Smooth muscle cell (in vitro differentiated cells): ENCODE results near the gene CAPN7. TPM values are rescaled to one million over a fixed set of nuclear protein-coding genes. Genes with fewer than 3 reads are reported as not detected.

Source experiments
- DNase-seq: peaks from one replicate; lab custom pipeline; 2025; ENCODE audit not compliant: unreplicated experiment; lab: John Stamatoyannopoulos, UW
- H2AFZ ChIP-seq: fragments of 200-600 bp; sonication (generic); 2 replicates; pipeline ENCODE4 v1.6.0; 2016; ENCODE audit warnings: antibody characterized with exemption, low read depth, mild to moderate bottlenecking
- H3F3A ChIP-seq: fragments of 200-600 bp; sonication (generic); 2 replicates; pipeline ENCODE4 v1.6.0; 2017; ENCODE audit warnings: antibody characterized with exemption, low read depth
- H3K27ac ChIP-seq: fragments of 200-600 bp; sonication (generic); 2 replicates; pipeline ENCODE4 v1.5.1; 2016; ENCODE audit warnings: low read depth, mild to moderate bottlenecking
- H3K27me3 ChIP-seq: fragments of 200-600 bp; sonication (generic); 2 replicates; pipeline ENCODE4 v1.6.1; 2016; ENCODE audit warnings: low read depth, mild to moderate bottlenecking
- H3K36me3 ChIP-seq: fragments of 200-600 bp; sonication (generic); 2 replicates; pipeline ENCODE4 v1.5.1; 2016; ENCODE audit warnings: low read depth
- H3K4me1 ChIP-seq: fragments of 200-600 bp; sonication (generic); 2 replicates; pipeline ENCODE4 v1.5.1; 2016; ENCODE audit warnings: low read depth
- H3K4me2 ChIP-seq: fragments of 200-600 bp; sonication (generic); 2 replicates; pipeline ENCODE4 v1.6.0; 2016; ENCODE audit warnings: mild to moderate bottlenecking
- H3K4me3 ChIP-seq: fragments of 200-600 bp; sonication (generic); 2 replicates; pipeline ENCODE4 v1.5.1; 2016; ENCODE audit warnings: mild to moderate bottlenecking
- H3K79me2 ChIP-seq: fragments of 200-600 bp; sonication (generic); 2 replicates; pipeline ENCODE4 v1.6.0; 2016; ENCODE audit warnings: low read depth, mild to moderate bottlenecking
- H3K9ac ChIP-seq: fragments of 200-600 bp; sonication (generic); 2 replicates; pipeline ENCODE4 v1.6.0; 2016; ENCODE audit warnings: low read depth
- H3K9me3 ChIP-seq: fragments of 200-600 bp; sonication (generic); replicated peaks from 2 replicates; pipeline ENCODE4 v1.5.1; 2016; ENCODE audit warnings: low read depth
- H4K20me1 ChIP-seq: fragments of 200-600 bp; sonication (generic); 2 replicates; pipeline ENCODE4 v1.6.0; 2016; ENCODE audit warnings: low read depth
- WGBS: methylation state at CpG from one replicate; pipeline ENCODE4 v1.1.7; 2016; ENCODE audit warnings: low lambda C conversion rate; 5-methylcytosine and 5-hydroxymethylcytosine counted together
- polyA plus RNA-seq: library from polyadenylated mRNA; unstranded; fragments of >200 nt; fragmentation: Nextera tagmentation; extraction: Ambion mirVana; gene quantifications from 2 replicates; pipeline ENCODE4 v1.2.1, GENCODE V29; 2016
- total RNA-seq: library from RNA; depleted of rRNA; stranded (reverse); fragments of >200 nt; gene quantifications from 2 replicates; pipeline ENCODE4 v1.2.3, GENCODE V29; 2014
- TF ChIP-seq, protein P1 (sequence below): fragments of 200-600 bp; sonication (generic); IDR thresholded peaks from 2 replicates; pipeline ENCODE4 v1.5.1; 2017; ENCODE audit warnings: borderline replicate concordance, mild to moderate bottlenecking, antibody characterized with exemption; ENCODE audit not compliant: insufficient read depth, poor library complexity, severe bottlenecking

CAPN7 gene
- total and polyA plus RNA-seq, 2 experiments from 2014 or later = 20.5 to 38.7 TPM

DNA sequence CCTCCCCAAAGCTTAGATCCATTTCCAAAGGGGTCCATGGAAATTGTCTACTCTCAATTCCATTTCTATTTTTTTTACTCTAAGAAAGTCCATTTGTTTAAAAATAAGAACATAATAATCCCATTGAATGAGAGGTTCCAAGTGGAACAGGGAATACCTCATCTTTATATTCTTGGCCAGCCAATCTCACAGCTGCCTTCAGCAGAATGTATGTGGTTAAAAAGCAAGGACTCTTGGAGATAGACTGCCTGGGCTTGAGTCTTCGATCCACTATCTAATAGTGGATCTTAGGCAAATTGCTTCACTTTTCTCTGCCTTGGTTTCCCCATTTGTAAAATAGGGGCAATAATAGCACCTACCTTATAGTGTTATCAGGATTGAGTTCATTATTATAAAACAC, 24.5 kb upstream of the CAPN7 start:
- no peaks in the 10 kb centered on the region for H3K4me1 ChIP-seq
- no peaks in the 10 kb centered on the region for H3K9me3 ChIP-seq
- H3K36me3 ChIP-seq = no peaks in the 10 kb centered on the region
- no peak overlapping the region for H2AFZ ChIP-seq
- WGBS = 100% methylated on average over 1 of the region's 1 CpG
- DNase-seq = no peak
- H3K4me2 ChIP-seq = no peak overlapping the region
- no peaks in the 10 kb centered on the region for H4K20me1 ChIP-seq
- no peaks in the 10 kb centered on the region for H3K79me2 ChIP-seq
- H3K27me3 ChIP-seq = peaks cover 7% of the 10 kb centered on the region
- no peak overlapping the region for H3K27ac ChIP-seq
- no peak overlapping the region for H3K4me3 ChIP-seq
- no peak overlapping the region for H3K9ac ChIP-seq
- no peaks in the 10 kb centered on the region for H3F3A ChIP-seq
- TF ChIP-seq, protein P1, sequence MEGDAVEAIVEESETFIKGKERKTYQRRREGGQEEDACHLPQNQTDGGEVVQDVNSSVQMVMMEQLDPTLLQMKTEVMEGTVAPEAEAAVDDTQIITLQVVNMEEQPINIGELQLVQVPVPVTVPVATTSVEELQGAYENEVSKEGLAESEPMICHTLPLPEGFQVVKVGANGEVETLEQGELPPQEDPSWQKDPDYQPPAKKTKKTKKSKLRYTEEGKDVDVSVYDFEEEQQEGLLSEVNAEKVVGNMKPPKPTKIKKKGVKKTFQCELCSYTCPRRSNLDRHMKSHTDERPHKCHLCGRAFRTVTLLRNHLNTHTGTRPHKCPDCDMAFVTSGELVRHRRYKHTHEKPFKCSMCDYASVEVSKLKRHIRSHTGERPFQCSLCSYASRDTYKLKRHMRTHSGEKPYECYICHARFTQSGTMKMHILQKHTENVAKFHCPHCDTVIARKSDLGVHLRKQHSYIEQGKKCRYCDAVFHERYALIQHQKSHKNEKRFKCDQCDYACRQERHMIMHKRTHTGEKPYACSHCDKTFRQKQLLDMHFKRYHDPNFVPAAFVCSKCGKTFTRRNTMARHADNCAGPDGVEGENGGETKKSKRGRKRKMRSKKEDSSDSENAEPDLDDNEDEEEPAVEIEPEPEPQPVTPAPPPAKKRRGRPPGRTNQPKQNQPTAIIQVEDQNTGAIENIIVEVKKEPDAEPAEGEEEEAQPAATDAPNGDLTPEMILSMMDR = no peak

DNA sequence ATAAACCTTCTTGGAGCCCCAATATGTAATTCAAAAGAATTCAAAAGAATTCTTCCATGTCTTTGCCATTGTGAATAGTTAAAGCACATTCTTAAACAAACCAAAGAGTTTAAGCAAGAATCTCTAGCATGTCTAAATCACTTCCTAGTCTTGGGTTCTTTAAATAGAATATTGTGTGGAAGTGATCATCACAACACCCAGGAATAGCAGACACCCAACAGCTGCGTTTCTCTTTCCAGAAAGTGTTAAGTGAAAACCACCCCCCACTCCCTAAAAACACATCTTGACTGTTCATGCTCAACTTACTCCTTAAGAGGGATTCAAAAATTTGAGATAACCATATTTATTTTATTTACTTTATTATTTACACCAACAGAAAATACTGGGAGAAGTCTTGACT, 24.1 kb upstream of the CAPN7 start:
- Histone ChIP-seq H3K27ac (no peak overlapping the region), H3F3A (no peaks in the 10 kb centered on the region), H2AFZ (no peak overlapping the region), H3K79me2 (no peaks in the 10 kb centered on the region), H4K20me1 (no peaks in the 10 kb centered on the region), H3K9me3 (no peaks in the 10 kb centered on the region), H3K9ac (no peak overlapping the region), H3K4me3 (no peak overlapping the region), H3K4me2 (no peak overlapping the region), H3K36me3 (no peaks in the 10 kb centered on the region), H3K27me3 (peaks cover 2% of the 10 kb centered on the region), H3K4me1 (no peaks in the 10 kb centered on the region)
- DNase-seq = no peak
- 63% methylated on average over 1 of the region's 1 CpG for whole genome bisulfite sequencing
- TF ChIP-seq, protein P1 = no peak

DNA sequence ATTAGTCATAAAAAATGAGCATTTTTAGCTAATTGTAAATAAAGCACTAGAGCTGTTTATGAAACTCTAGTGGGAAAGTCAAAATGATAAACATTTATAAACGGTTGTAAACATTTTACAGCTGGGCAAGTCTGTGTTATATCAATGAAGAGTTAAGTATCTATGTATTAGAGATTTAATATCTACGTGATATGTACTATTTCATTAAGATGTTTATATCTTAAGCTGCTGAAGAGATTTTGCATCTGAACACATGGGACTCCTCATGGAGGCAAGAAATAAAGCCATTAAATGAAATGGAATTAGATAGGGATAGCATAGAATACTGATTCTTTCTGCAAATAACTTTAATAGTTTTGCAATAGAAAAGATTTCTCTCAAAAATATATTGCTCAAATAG, 23.0 kb upstream of the CAPN7 start:
- DNase-seq = no peak
- no peak overlapping the region for H2AFZ ChIP-seq
- 80% methylated on average over 2 of the region's 2 CpGs for WGBS
- H3K4me1 ChIP-seq = no peaks in the 10 kb centered on the region
- TF ChIP-seq, protein P1 = no peak
- no peak overlapping the region for H3K4me3 ChIP-seq
- H3F3A ChIP-seq = no peaks in the 10 kb centered on the region
- H3K27me3 ChIP-seq = no peaks in the 10 kb centered on the region
- H3K27ac ChIP-seq = no peak overlapping the region
- no peak overlapping the region for H3K9ac ChIP-seq
- no peak overlapping the region for H3K4me2 ChIP-seq
- H3K79me2 ChIP-seq = no peaks in the 10 kb centered on the region
- no peaks in the 10 kb centered on the region for H3K36me3 ChIP-seq
- no peaks in the 10 kb centered on the region for H3K9me3 ChIP-seq
- no peaks in the 10 kb centered on the region for H4K20me1 ChIP-seq

DNA sequence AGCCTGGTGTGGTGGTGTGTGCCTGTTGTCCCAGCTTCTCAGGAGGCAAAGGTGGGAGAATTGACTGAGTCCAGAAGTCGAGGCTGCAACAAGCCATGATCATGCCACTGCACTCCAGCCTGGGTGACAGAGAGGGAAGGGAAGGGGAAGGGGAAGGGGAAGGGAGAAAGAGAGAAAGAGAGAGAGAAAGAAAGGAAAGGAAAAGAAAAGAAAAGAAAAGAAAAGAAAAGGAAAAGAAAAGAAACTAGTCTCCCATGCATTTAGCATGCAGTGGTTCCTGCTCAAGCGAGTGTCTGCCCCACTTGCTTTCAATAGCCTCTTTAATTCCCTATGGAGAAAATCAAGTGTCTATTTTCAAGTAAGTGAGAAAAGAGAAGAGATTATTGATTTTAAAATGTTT, 20.6 kb upstream of the CAPN7 start:
- no peaks in the 10 kb centered on the region for H4K20me1 ChIP-seq
- H3F3A ChIP-seq = no peaks in the 10 kb centered on the region
- WGBS = 98% methylated on average over 2 of the region's 2 CpGs
- H3K79me2 ChIP-seq = no peaks in the 10 kb centered on the region
- no peak overlapping the region for H3K27ac ChIP-seq
- no peaks in the 10 kb centered on the region for H3K9me3 ChIP-seq
- H3K4me2 ChIP-seq = no peak overlapping the region
- H3K9ac ChIP-seq = no peak overlapping the region
- H3K4me3 ChIP-seq = no peak overlapping the region
- no peak for DNase-seq
- no peaks in the 10 kb centered on the region for H3K27me3 ChIP-seq
- H3K4me1 ChIP-seq = no peaks in the 10 kb centered on the region
- no peak overlapping the region for H2AFZ ChIP-seq
- H3K36me3 ChIP-seq = no peaks in the 10 kb centered on the region
- TF ChIP-seq, protein P1 = no peak
